ENCODE measurements around the gene TPO. TPM values are rescaled to one million over a fixed set of nuclear protein-coding genes. Genes with fewer than 3 reads are reported as not detected.

TPO gene
- total RNA-seq, 1 donor from 2014 or later: not detected

- POLR2A ChIA-PET: no interaction called here
Measured at GRCh38 chr2:1432726-1433125, 19.5 kb downstream of the TPO start.

GRCh38 chr2:1436369-1436768 lies 23.1 kb downstream of the TPO start:
- CTCF ChIA-PET: no interaction called here
- POLR2A ChIA-PET: no interaction called here
- Mint-ChIP-seq H3K9me3 (no peaks in the 10 kb centered on the region), H3K4me1 (no peaks in the 10 kb centered on the region), H3K27ac (no peak overlapping the region), H3K4me3 (no peak overlapping the region), H3K27me3 (no peaks in the 10 kb centered on the region), H3K36me3 (ENCODE audit: low read depth) (no peaks in the 10 kb centered on the region)
- DNase-seq (no peak), ATAC-seq (ENCODE audit: low read depth) (no peak)
- intact Hi-C loops (cut with micrococcal nuclease): no loop called here
- TF ChIP-seq CTCF (IDR thresholded peaks at IDR 0.05): no peak

More at GRCh38 chr2:1432726-1433125, 19.5 kb downstream of the TPO start:
- intact Hi-C loops (cut with micrococcal nuclease): no loop called here
- TF ChIP-seq CTCF (IDR thresholded peaks at IDR 0.05): no peak
- H3K4me3 Mint-ChIP-seq: no peak overlapping the region
- no peaks in the 10 kb centered on the region for H3K36me3 Mint-ChIP-seq (ENCODE audit: low read depth)
- DNase-seq (no peak), ATAC-seq (ENCODE audit: low read depth) (no peak)
- no peaks in the 10 kb centered on the region for H3K9me3 Mint-ChIP-seq
- no peaks in the 10 kb centered on the region for H3K27me3 Mint-ChIP-seq
- H3K27ac Mint-ChIP-seq: no peak overlapping the region
- CTCF ChIA-PET: no interaction called here
- H3K4me1 Mint-ChIP-seq: no peaks in the 10 kb centered on the region

GRCh38 chr2:1437101-1437500 lies 23.8 kb downstream of the TPO start:
- POLR2A ChIA-PET: interaction anchor here (0.5 kb wide), 1 partner anchor 36 kb away, joined by 6 read pairs; no protein-coding TSS in a partner anchor

DNA sequence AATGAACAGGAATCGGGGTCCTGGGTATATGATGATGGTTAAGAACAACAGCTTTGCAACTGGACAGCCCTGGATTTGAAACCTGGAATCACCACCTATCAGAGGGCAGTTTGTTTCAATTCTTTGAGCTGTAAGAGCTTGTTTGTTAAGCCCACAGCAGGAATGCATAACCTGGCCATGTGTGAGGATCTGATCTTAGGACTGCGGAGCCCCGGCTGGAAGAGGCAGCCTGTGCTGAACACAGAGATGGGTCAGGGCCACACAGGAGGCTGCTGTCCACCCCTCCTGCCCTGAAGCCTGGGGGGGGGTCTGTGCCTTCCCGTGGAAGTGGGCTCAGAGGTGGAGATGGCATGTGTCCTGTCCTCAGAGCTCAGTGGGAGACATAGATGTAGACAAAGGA lies 24.3 kb downstream of the TPO start:
- TF ChIP-seq CTCF (IDR thresholded peaks at IDR 0.05): no peak
- POLR2A ChIA-PET: interaction anchor here (0.5 kb wide), 1 partner anchor 37 kb away, joined by 6 read pairs; no protein-coding TSS in a partner anchor
- DNase-seq (no peak), ATAC-seq (ENCODE audit: low read depth) (no peak)
- Mint-ChIP-seq H3K4me3 (no peak overlapping the region), H3K27me3 (no peaks in the 10 kb centered on the region), H3K27ac (no peak overlapping the region), H3K9me3 (peaks cover 3% of the 10 kb centered on the region), H3K4me1 (no peaks in the 10 kb centered on the region), H3K36me3 (ENCODE audit: low read depth) (no peaks in the 10 kb centered on the region)
- intact Hi-C loops (cut with micrococcal nuclease): no loop called here
- CTCF ChIA-PET: no interaction called here

More at GRCh38 chr2:1437101-1437500, 23.8 kb downstream of the TPO start:
- DNase-seq (no peak), ATAC-seq (ENCODE audit: low read depth) (no peak)
- Mint-ChIP-seq H3K27ac (no peak overlapping the region), H3K9me3 (peaks cover 2% of the 10 kb centered on the region), H3K27me3 (no peaks in the 10 kb centered on the region), H3K4me1 (no peaks in the 10 kb centered on the region), H3K36me3 (ENCODE audit: low read depth) (no peaks in the 10 kb centered on the region), H3K4me3 (no peak overlapping the region)
- TF ChIP-seq CTCF (IDR thresholded peaks at IDR 0.05): no peak
- CTCF ChIA-PET: no interaction called here
- intact Hi-C loops (cut with micrococcal nuclease): no loop called here

- no peaks in the 10 kb centered on the region for H3K4me1 Mint-ChIP-seq
- ChIA-PET POLR2A (no interaction called here), CTCF (no interaction called here)
- ATAC-seq (ENCODE audit: low read depth) (no peak), DNase-seq (no peak)
- H3K9me3 Mint-ChIP-seq: peaks cover 6% of the 10 kb centered on the region
- no peak for TF ChIP-seq CTCF (IDR thresholded peaks at IDR 0.05)
- no peaks in the 10 kb centered on the region for H3K27me3 Mint-ChIP-seq
- intact Hi-C loops (cut with micrococcal nuclease): no loop called here
- no peaks in the 10 kb centered on the region for H3K36me3 Mint-ChIP-seq (ENCODE audit: low read depth)
- no peak overlapping the region for H3K27ac Mint-ChIP-seq
- H3K4me3 Mint-ChIP-seq: no peak overlapping the region
Measured at GRCh38 chr2:1438972-1439371, 25.7 kb downstream of the TPO start.

Data from activated B cell treated with CpG ODN at 0.5 μM for 24 hours (primary cell).